Neuronal stem cell (in vitro differentiated cells): Measurements from ENCODE around the gene PEX12. TPM values are rescaled to one million over a fixed set of nuclear protein-coding genes. Genes with fewer than 3 reads are reported as not detected.

Experiments
- DNase-seq: peaks from one replicate; pipeline ENCODE4 v3.0.0-alpha.2; 2013; ENCODE audit warnings: low spot score
- H2AFZ ChIP-seq: one replicate; pipeline ENCODE4 v1.6.1; 2013; ENCODE audit warnings: mild to moderate bottlenecking, low read length, inconsistent platforms
- H2AK5ac ChIP-seq: 2 replicates; pipeline ENCODE4 v1.6.1; 2013; ENCODE audit warnings: low read depth, mild to moderate bottlenecking, inconsistent platforms, low read length, moderate library complexity, mixed read lengths
- H2BK120ac ChIP-seq: 2 replicates; pipeline ENCODE4 v1.6.1; 2013; ENCODE audit warnings: low read depth, mild to moderate bottlenecking, inconsistent platforms, low read length, moderate library complexity, mixed read lengths
- H2BK12ac ChIP-seq: one replicate; pipeline ENCODE4 v1.6.1; 2013; ENCODE audit warnings: low read length, inconsistent platforms
- H2BK15ac ChIP-seq: 2 replicates; pipeline ENCODE4 v1.6.1; 2013; ENCODE audit warnings: mild to moderate bottlenecking, low read length, inconsistent platforms, mixed read lengths
- H2BK5ac ChIP-seq: one replicate; pipeline ENCODE4 v1.6.1; 2013; ENCODE audit warnings: inconsistent platforms, mild to moderate bottlenecking, low read length, moderate library complexity
- H3K14ac ChIP-seq: one replicate; pipeline ENCODE4 v1.6.1; 2013; ENCODE audit warnings: low read length, inconsistent platforms
- H3K18ac ChIP-seq: 2 replicates; pipeline ENCODE4 v1.6.1; 2013; ENCODE audit warnings: low read length, inconsistent platforms
- H3K23ac ChIP-seq: 2 replicates; pipeline ENCODE4 v1.6.1; 2013; ENCODE audit warnings: low read depth, mild to moderate bottlenecking, mixed read lengths, low read length, inconsistent platforms; ENCODE audit not compliant: poor library complexity
- H3K27ac ChIP-seq: replicated peaks from 3 replicates; pipeline ENCODE4 v1.5.1; 2013; ENCODE audit warnings: low read length, inconsistent platforms
- H3K27me3 ChIP-seq, 3 experiments: 2 replicates each; pipeline ENCODE4 v1.6.1; 2013; ENCODE audit warnings: low read length in 3 of 3, mild to moderate bottlenecking in 2 of 3, inconsistent platforms in 1 of 3, low read depth in 1 of 3, mixed read lengths in 1 of 3, moderate library complexity in 1 of 3; ENCODE audit not compliant: control insufficient read depth in 3 of 3, insufficient read depth in 3 of 3
- H3K36me3 ChIP-seq, 2 donors: replicated peaks in 1 of 2; 2 replicates each; pipeline ENCODE4 v1.6.1; 2013; ENCODE audit warnings: low read length in 2 of 2; ENCODE audit not compliant: control insufficient read depth in 2 of 2, insufficient read depth in 2 of 2
- H3K4ac ChIP-seq: 2 replicates; pipeline ENCODE4 v1.6.1; 2013; ENCODE audit warnings: inconsistent platforms, mild to moderate bottlenecking, low read length, moderate library complexity
- H3K4me1 ChIP-seq, 2 donors: 1 replicate in 1 of 2; 2 replicates in 1 of 2; pipeline ENCODE4 v1.6.1; 2013; ENCODE audit warnings: low read length in 2 of 2, low read depth in 1 of 2; ENCODE audit not compliant: control insufficient read depth in 2 of 2, insufficient read depth in 1 of 2
- H3K4me2 ChIP-seq: one replicate; pipeline ENCODE4 v1.6.1; 2013; ENCODE audit warnings: mild to moderate bottlenecking, low read length, inconsistent platforms; ENCODE audit not compliant: insufficient read depth, poor library complexity, severe bottlenecking
- H3K4me3 ChIP-seq, 2 donors: 2 replicates each; pipeline ENCODE4 v1.5.1; 2013; ENCODE audit warnings: low read length in 2 of 2, mild to moderate bottlenecking in 2 of 2, inconsistent platforms in 1 of 2, moderate library complexity in 1 of 2
- H3K79me1 ChIP-seq: one replicate; pipeline ENCODE4 v1.6.1; 2013; ENCODE audit warnings: low read depth, mild to moderate bottlenecking, inconsistent platforms, low read length, moderate library complexity
- H3K9ac ChIP-seq: one replicate; pipeline ENCODE4 v1.6.1; 2013; ENCODE audit warnings: mild to moderate bottlenecking, low read depth, low read length, inconsistent platforms; ENCODE audit not compliant: poor library complexity
- H3K9me3 ChIP-seq, 2 donors: replicated peaks in 1 of 2; 2 replicates each; pipeline versions ENCODE3 to v1.6.1; 2013; ENCODE audit warnings: low read length in 2 of 2, mild to moderate bottlenecking in 2 of 2, inconsistent platforms in 1 of 2, low read depth in 1 of 2, mixed read lengths in 1 of 2, moderate library complexity in 1 of 2; ENCODE audit not compliant: control insufficient read depth in 2 of 2, insufficient read depth in 1 of 2
- H4K8ac ChIP-seq: one replicate; pipeline ENCODE4 v1.6.1; 2013; ENCODE audit warnings: low read depth, mild to moderate bottlenecking, inconsistent platforms, low read length, moderate library complexity
- H4K91ac ChIP-seq: one replicate; pipeline ENCODE4 v1.6.1; 2013; ENCODE audit warnings: low read length, low read depth, mild to moderate bottlenecking, inconsistent platforms; ENCODE audit not compliant: poor library complexity
- WGBS, 2 donors: extraction: QIAGEN DNeasy Blood & Tissue Kit; methylation state at CpG; one replicate each; pipeline ENCODE4 v1.1.7; 2013; ENCODE audit warnings: missing lambda C conversion rate in 2 of 2, mixed read lengths in 1 of 2; ENCODE audit not compliant: insufficient read length in 2 of 2, insufficient replicate concordance in 1 of 2; ENCODE audit errors: extremely low coverage in 2 of 2; 5-methylcytosine and 5-hydroxymethylcytosine counted together
- polyA plus RNA-seq, 2 experiments: library from polyadenylated mRNA; stranded (reverse); fragments of 200-250 nt; gene quantifications; one replicate each; pipeline ENCODE4 v1.2.3, GENCODE V29; 2013

Gene PEX12
- polyA plus RNA-seq (2013, experiment 1 of 2): 4.2 TPM
- polyA plus RNA-seq (2013, experiment 2 of 2): 4.4 TPM

DNA sequence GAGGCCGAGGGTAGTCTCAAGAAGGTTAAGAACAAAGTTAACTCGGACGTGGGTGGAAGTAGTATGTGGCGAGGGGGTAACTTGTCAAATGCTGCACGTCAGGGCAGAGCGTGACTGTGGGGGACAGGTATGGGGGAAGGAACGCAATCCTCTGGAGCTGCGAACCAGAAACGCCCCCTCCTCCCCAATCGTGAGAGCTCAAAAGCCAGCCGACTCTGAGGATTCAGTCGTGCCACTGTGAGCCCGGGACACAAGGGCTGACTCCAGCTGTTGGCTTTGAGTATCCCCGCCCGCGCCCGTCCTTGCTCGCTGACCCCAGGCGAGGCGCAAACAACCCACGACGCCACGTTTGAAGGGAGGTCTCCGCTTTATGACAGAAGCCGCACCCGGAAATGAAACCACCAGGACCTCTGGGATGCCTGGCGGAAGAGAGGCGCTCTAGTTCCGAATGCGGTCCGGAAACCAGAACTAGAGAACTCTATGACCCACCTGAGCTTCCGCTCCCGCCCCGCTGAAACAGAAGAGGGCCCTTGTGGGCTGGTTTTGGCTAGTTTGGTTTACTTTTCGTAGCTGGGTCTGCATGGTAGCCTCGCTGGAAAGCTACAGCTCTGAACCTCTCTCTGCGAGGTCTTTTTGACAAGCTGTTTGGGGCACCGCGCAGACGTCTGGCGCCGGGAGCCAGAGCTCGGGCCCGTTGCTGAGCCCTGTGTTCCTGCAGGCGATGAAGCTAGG is at the start of gene PEX12:
TSS of gene PEX12 (minus strand) at position 375 of the 732 bp plus-strand sequence. CDS start 550 bp downstream, outside the sequence.
- peak; percentile 66 for DNase-seq
- Histone ChIP-seq H2BK15ac (no peak within 1 kb of the TSS), H3K27me3 (no peaks in the 10 kb centered on the region), H3K27ac (peak within 1 kb of the TSS; percentile 73), H4K8ac (peak within 1 kb of the TSS; percentile 83), H3K79me1 (peaks cover 2% of the 10 kb centered on the region), H4K91ac (no peak within 1 kb of the TSS), H2AFZ (peak within 1 kb of the TSS; percentile 88), H3K4ac (no peak within 1 kb of the TSS), H3K23ac (peak within 1 kb of the TSS; percentile 92), H2BK12ac (no peak within 1 kb of the TSS), H2AK5ac (peak within 1 kb of the TSS; percentile 73), H3K14ac (peak within 1 kb of the TSS; percentile 25), H3K4me1 (peaks cover 2 to 5% of the 10 kb centered on the region in 2 donors), H3K4me3 (peak within 1 kb of the TSS; percentile 69 to 97), H2BK5ac (peak within 1 kb of the TSS; percentile 30), H3K18ac (peak within 1 kb of the TSS; percentile 92), H3K36me3 (peaks cover 9 to 34% of the 10 kb centered on the region in 2 donors), H3K9me3 (no peaks in the 10 kb centered on the region), H3K4me2 (peak within 1 kb of the TSS; percentile 87), H2BK120ac (no peak within 1 kb of the TSS), H3K9ac (peak within 1 kb of the TSS; percentile 94)
- WGBS, 2 donors: no CpG with 5 or more reads among the region's 45 CpGs

DNA sequence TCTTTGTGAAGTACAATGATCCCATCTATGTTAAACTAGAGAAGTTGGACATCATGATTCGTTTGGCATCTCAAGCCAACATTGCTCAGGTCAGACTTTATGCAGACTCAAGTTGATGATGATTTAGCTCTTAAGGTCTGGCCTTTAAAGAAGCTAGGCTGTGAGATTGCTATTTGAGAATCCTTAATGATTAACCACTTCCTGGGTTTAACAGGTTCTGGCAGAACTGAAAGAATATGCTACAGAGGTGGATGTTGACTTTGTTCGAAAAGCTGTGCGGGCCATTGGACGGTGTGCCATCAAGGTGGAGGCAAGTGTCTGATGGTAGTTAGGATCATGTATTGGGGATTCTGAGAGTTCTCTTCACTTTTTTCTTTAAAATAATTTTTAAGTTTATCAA is 49.0 kb upstream of the PEX12 start:
- H3K36me3 ChIP-seq: peaks cover 7 to 96% of the 10 kb centered on the region in 2 donors
- no peak overlapping the region for H2AK5ac ChIP-seq
- H3K4me2 ChIP-seq: no peak overlapping the region
- H3K27me3 ChIP-seq: no peaks in the 10 kb centered on the region
- no peak overlapping the region for H3K9ac ChIP-seq
- no peaks in the 10 kb centered on the region for H3K79me1 ChIP-seq
- no peak overlapping the region for H2BK15ac ChIP-seq
- no peak for DNase-seq
- H3K18ac ChIP-seq: no peak overlapping the region
- no peak overlapping the region for H4K8ac ChIP-seq
- H3K4me3 ChIP-seq: no peak overlapping the region
- H2AFZ ChIP-seq: no peak overlapping the region
- no CpG with 5 or more reads among the region's 4 CpGs for WGBS, 2 donors
- H2BK120ac ChIP-seq: no peak overlapping the region
- H2BK12ac ChIP-seq: no peak overlapping the region
- H3K23ac ChIP-seq: no peak overlapping the region
- H3K4ac ChIP-seq: no peak overlapping the region
- H3K27ac ChIP-seq: no peak overlapping the region
- no peak overlapping the region for H2BK5ac ChIP-seq
- H3K14ac ChIP-seq: no peak overlapping the region
- H3K9me3 ChIP-seq: no peaks in the 10 kb centered on the region
- H3K4me1 ChIP-seq: no peaks in the 10 kb centered on the region
- no peak overlapping the region for H4K91ac ChIP-seq

DNA sequence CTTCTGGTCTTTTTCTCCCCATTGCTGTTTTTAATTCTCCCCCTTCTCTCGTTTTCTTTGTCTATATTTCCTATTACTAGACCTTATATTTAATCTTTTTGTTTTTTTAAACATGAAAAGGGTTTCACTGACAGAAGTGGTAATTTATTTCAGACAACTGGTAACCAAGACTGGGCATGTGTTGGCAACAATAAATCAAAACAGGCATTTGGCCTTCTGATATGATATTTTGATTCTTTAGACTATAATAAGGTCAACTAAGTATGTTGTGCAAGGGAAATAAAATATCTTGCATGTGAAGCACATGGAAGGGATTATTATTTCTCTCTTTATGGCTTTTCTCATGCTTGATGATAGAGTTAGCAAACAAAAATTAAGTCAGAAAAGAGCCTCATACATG is 43.4 kb upstream of the PEX12 start:
- H3K79me1 ChIP-seq: no peaks in the 10 kb centered on the region
- H3K9me3 ChIP-seq: no peaks in the 10 kb centered on the region
- H3K4me1 ChIP-seq: no peaks in the 10 kb centered on the region
- H3K23ac ChIP-seq: no peak overlapping the region
- no peak overlapping the region for H3K4ac ChIP-seq
- H3K9ac ChIP-seq: no peak overlapping the region
- no peak for DNase-seq
- no peak overlapping the region for H4K91ac ChIP-seq
- H2BK15ac ChIP-seq: no peak overlapping the region
- H3K4me2 ChIP-seq: no peak overlapping the region
- no peak overlapping the region for H2BK5ac ChIP-seq
- no peak overlapping the region for H3K18ac ChIP-seq
- no peak overlapping the region for H2BK12ac ChIP-seq
- H3K27me3 ChIP-seq: no peaks in the 10 kb centered on the region
- H3K27ac ChIP-seq: no peak overlapping the region
- no peak overlapping the region for H3K14ac ChIP-seq
- H2BK120ac ChIP-seq: no peak overlapping the region
- WGBS, 2 donors: no CpG with 5 or more reads among the region's 1 CpG
- H3K36me3 ChIP-seq: peaks cover 3 to 80% of the 10 kb centered on the region in 2 donors
- no peak overlapping the region for H2AK5ac ChIP-seq
- no peak overlapping the region for H4K8ac ChIP-seq
- no peak overlapping the region for H2AFZ ChIP-seq
- no peak overlapping the region for H3K4me3 ChIP-seq

DNA sequence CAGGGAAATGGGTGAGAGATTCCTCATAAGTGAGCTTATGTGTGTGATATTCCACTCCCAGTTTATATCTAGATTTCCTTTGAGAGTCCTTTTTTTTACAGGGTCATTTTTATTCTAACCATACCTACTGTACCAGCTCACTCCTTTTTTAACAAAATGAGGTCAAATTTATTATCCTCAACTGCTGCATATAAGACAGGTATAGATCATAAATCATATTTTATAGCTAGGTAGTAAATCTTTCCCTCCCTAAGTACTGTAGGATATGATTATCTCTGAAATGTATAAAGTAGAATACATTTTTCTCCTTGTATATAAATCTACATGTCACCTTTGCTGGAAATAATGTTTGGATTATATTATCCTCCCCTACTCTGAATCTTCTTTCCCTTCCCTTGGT is 40.3 kb upstream of the PEX12 start:
- DNase-seq: no peak
- no peak overlapping the region for H4K8ac ChIP-seq
- no peak overlapping the region for H3K4me2 ChIP-seq
- no peak overlapping the region for H2BK15ac ChIP-seq
- H3K23ac ChIP-seq: no peak overlapping the region
- H3K4ac ChIP-seq: no peak overlapping the region
- H3K36me3 ChIP-seq: peaks cover 0 to 76% of the 10 kb centered on the region in 2 donors
- no peaks in the 10 kb centered on the region for H3K27me3 ChIP-seq
- H2AFZ ChIP-seq: no peak overlapping the region
- H3K18ac ChIP-seq: no peak overlapping the region
- H3K79me1 ChIP-seq: no peaks in the 10 kb centered on the region
- H3K9me3 ChIP-seq: no peaks in the 10 kb centered on the region
- no peak overlapping the region for H4K91ac ChIP-seq
- H3K9ac ChIP-seq: no peak overlapping the region
- H2BK12ac ChIP-seq: no peak overlapping the region
- H3K14ac ChIP-seq: no peak overlapping the region
- no peak overlapping the region for H3K27ac ChIP-seq
- H2BK120ac ChIP-seq: no peak overlapping the region
- no peak overlapping the region for H2AK5ac ChIP-seq
- H3K4me3 ChIP-seq: no peak overlapping the region
- no peak overlapping the region for H2BK5ac ChIP-seq
- H3K4me1 ChIP-seq: no peaks in the 10 kb centered on the region
